HepG2 (cell line): ENCODE data around the gene PHRF1. TPM values are rescaled to one million over a fixed set of nuclear protein-coding genes. Genes with fewer than 3 reads are reported as not detected.

Experiments used
- FOXA1 ChIP-seq, 2 experiments: fragments of 450-650 bp in 1 of 2; sonication (generic) in 1 of 2; formaldehyde crosslinking in 1 of 2; IDR thresholded peaks; 2 replicates each; pipeline versions ENCODE4 v1.4.0 to v1.6.1; 2016 to 2020; ENCODE audit warnings: missing genetic modification reagents in 1 of 2
- JUND ChIP-seq: sonication (generic); formaldehyde crosslinking; IDR thresholded peaks from 2 replicates; pipeline ENCODE4 v1.8.0; 2022; ENCODE audit warnings: mild to moderate bottlenecking, missing genetic modification reagents
- PRPF4 ChIP-seq: fragments of 200-400 bp; formaldehyde crosslinking; IDR thresholded peaks from 2 replicates; pipeline ENCODE4 v1.6.1; 2016; ENCODE audit warnings: low read length, low read depth; ENCODE audit not compliant: poor library complexity, severe bottlenecking
- SMAD9 ChIP-seq: sonication (generic); formaldehyde crosslinking; IDR thresholded peaks from 2 replicates; pipeline ENCODE4 v1.5.1; 2020; ENCODE audit warnings: mild to moderate bottlenecking, missing genetic modification reagents
- SMARCC2 ChIP-seq: fragments of 450-650 bp; IDR thresholded peaks from 2 replicates; pipeline ENCODE4 v1.6.1; 2017; ENCODE audit warnings: antibody characterized with exemption, mild to moderate bottlenecking
- U2AF2 ChIP-seq: fragments of 200-400 bp; formaldehyde crosslinking; IDR thresholded peaks from 2 replicates; pipeline ENCODE4 v1.6.1; 2017; ENCODE audit warnings: low read depth, mild to moderate bottlenecking, low read length
- ZBTB7A ChIP-seq: sonication (generic); formaldehyde crosslinking; IDR thresholded peaks from 2 replicates; pipeline ENCODE4 v1.8.0; 2022; ENCODE audit warnings: mild to moderate bottlenecking, missing genetic modification reagents
- ZMYM3 ChIP-seq: sonication (generic); formaldehyde crosslinking; IDR thresholded peaks from 2 replicates; pipeline ENCODE4 v1.5.1; 2020; ENCODE audit warnings: mild to moderate bottlenecking, missing genetic modification reagents
- ZNF274 ChIP-seq: sonication (generic); formaldehyde crosslinking; IDR thresholded peaks from 2 replicates; pipeline ENCODE4 v1.5.1; 2020; ENCODE audit warnings: mild to moderate bottlenecking, missing genetic modification reagents
- ZNF282 ChIP-seq: fragments of 450-650 bp; IDR thresholded peaks from 2 replicates; pipeline ENCODE4 v1.6.1; 2018; ENCODE audit not compliant: partially characterized antibody
- ZNF383 ChIP-seq: sonication (generic); formaldehyde crosslinking; IDR thresholded peaks from 2 replicates; pipeline ENCODE4 v1.4.0; 2020; ENCODE audit warnings: missing genetic modification reagents, mild to moderate bottlenecking, borderline replicate concordance
- polyA plus RNA-seq, 8 experiments: library from polyadenylated mRNA; depleted of rRNA in 3 of 8; stranded (reverse) in 7 of 8; unstranded in 1 of 8; fragments of >200 nt; fragmentation: Illumina TruSeq in 4 of 8; extraction: Trizol in 4 of 8; gene quantifications; 2 replicates each; pipeline versions ENCODE4 v1.2.1 to v1.2.3, GENCODE V29; 2011 to 2016; ENCODE audit warnings: low read depth in 4 of 8, missing spikeins in 1 of 8, mixed read lengths in 1 of 8; ENCODE audit not compliant: insufficient read depth in 1 of 8
- total RNA-seq, 5 experiments: library from RNA; depleted of rRNA; stranded (reverse); fragments of >200 nt; fragmentation: Illumina TruSeq; extraction: Trizol; gene quantifications; 2 replicates each; pipeline ENCODE4 v1.2.3, GENCODE V29; 2016; ENCODE audit warnings: low read depth in 1 of 5
- TF ChIP-seq, protein P1 (sequence below): sonication (generic); formaldehyde crosslinking; IDR thresholded peaks from 2 replicates; pipeline ENCODE4 v1.4.0; 2020; ENCODE audit warnings: missing genetic modification reagents
- TF ChIP-seq, protein P2 (sequence below): IDR thresholded peaks from 2 replicates; pipeline ENCODE4 v1.4.0; 2020; ENCODE audit warnings: mild to moderate bottlenecking, missing genetic modification reagents
- TF ChIP-seq, protein P3 (sequence below): sonication (generic); formaldehyde crosslinking; IDR thresholded peaks from 2 replicates; pipeline ENCODE4 v1.8.0; 2022; ENCODE audit warnings: mild to moderate bottlenecking, missing genetic modification reagents; ENCODE audit not compliant: insufficient replicate concordance
- TF ChIP-seq, protein P4 (sequence below): sonication (generic); formaldehyde crosslinking; IDR thresholded peaks from 2 replicates; pipeline ENCODE4 v1.5.1; 2020; ENCODE audit warnings: missing genetic modification reagents, mild to moderate bottlenecking, borderline replicate concordance
- TF ChIP-seq, protein P5 (sequence below): sonication (generic); formaldehyde crosslinking; IDR thresholded peaks from 2 replicates; pipeline ENCODE4 v1.8.1; 2023; ENCODE audit warnings: mild to moderate bottlenecking, inconsistent platforms, moderate library complexity, missing genetic modification reagents, borderline replicate concordance

The PHRF1 gene
- total and polyA plus RNA-seq, 2 of the 13 experiments (the other 11 are each of a cell fraction or from before 2014, with no cell fraction given): 8.2 to 16.7 TPM

DNA sequence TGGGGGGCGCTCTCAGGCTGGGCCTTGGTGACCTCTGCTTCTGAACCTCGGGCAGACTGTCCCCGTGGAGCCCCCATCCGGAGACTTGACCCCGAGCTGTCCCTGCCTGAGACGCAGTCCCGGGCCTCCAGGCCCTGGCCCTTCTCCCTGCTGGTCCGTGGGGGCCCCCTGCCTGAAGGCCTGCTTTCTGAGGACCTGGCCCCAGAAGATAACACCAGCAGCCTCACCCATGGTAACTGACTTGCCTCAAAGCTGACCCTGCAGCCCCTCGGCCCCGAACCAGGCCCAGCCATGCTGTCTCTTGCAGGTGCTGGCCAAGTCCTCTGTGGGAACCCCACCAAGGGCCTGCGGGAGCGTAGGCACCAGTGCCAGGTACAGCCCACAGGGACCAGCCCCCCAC lies 24.7 kb upstream of the PHRF1 start (continued):
- TF ChIP-seq, protein P1, sequence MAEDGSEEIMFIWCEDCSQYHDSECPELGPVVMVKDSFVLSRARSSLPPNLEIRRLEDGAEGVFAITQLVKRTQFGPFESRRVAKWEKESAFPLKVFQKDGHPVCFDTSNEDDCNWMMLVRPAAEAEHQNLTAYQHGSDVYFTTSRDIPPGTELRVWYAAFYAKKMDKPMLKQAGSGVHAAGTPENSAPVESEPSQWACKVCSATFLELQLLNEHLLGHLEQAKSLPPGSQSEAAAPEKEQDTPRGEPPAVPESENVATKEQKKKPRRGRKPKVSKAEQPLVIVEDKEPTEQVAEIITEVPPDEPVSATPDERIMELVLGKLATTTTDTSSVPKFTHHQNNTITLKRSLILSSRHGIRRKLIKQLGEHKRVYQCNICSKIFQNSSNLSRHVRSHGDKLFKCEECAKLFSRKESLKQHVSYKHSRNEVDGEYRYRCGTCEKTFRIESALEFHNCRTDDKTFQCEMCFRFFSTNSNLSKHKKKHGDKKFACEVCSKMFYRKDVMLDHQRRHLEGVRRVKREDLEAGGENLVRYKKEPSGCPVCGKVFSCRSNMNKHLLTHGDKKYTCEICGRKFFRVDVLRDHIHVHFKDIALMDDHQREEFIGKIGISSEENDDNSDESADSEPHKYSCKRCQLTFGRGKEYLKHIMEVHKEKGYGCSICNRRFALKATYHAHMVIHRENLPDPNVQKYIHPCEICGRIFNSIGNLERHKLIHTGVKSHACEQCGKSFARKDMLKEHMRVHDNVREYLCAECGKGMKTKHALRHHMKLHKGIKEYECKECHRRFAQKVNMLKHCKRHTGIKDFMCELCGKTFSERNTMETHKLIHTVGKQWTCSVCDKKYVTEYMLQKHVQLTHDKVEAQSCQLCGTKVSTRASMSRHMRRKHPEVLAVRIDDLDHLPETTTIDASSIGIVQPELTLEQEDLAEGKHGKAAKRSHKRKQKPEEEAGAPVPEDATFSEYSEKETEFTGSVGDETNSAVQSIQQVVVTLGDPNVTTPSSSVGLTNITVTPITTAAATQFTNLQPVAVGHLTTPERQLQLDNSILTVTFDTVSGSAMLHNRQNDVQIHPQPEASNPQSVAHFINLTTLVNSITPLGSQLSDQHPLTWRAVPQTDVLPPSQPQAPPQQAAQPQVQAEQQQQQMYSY (CRISPR knock-in tag): no peak
- no peak for TF ChIP-seq SMARCC2
- TF ChIP-seq, protein P2, sequence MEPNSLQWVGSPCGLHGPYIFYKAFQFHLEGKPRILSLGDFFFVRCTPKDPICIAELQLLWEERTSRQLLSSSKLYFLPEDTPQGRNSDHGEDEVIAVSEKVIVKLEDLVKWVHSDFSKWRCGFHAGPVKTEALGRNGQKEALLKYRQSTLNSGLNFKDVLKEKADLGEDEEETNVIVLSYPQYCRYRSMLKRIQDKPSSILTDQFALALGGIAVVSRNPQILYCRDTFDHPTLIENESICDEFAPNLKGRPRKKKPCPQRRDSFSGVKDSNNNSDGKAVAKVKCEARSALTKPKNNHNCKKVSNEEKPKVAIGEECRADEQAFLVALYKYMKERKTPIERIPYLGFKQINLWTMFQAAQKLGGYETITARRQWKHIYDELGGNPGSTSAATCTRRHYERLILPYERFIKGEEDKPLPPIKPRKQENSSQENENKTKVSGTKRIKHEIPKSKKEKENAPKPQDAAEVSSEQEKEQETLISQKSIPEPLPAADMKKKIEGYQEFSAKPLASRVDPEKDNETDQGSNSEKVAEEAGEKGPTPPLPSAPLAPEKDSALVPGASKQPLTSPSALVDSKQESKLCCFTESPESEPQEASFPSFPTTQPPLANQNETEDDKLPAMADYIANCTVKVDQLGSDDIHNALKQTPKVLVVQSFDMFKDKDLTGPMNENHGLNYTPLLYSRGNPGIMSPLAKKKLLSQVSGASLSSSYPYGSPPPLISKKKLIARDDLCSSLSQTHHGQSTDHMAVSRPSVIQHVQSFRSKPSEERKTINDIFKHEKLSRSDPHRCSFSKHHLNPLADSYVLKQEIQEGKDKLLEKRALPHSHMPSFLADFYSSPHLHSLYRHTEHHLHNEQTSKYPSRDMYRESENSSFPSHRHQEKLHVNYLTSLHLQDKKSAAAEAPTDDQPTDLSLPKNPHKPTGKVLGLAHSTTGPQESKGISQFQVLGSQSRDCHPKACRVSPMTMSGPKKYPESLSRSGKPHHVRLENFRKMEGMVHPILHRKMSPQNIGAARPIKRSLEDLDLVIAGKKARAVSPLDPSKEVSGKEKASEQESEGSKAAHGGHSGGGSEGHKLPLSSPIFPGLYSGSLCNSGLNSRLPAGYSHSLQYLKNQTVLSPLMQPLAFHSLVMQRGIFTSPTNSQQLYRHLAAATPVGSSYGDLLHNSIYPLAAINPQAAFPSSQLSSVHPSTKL (CRISPR knock-in tag): no peak
- TF ChIP-seq, protein P3, sequence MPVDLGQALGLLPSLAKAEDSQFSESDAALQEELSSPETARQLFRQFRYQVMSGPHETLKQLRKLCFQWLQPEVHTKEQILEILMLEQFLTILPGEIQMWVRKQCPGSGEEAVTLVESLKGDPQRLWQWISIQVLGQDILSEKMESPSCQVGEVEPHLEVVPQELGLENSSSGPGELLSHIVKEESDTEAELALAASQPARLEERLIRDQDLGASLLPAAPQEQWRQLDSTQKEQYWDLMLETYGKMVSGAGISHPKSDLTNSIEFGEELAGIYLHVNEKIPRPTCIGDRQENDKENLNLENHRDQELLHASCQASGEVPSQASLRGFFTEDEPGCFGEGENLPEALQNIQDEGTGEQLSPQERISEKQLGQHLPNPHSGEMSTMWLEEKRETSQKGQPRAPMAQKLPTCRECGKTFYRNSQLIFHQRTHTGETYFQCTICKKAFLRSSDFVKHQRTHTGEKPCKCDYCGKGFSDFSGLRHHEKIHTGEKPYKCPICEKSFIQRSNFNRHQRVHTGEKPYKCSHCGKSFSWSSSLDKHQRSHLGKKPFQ (CRISPR knock-in tag): no peak
- TF ChIP-seq, protein P4, sequence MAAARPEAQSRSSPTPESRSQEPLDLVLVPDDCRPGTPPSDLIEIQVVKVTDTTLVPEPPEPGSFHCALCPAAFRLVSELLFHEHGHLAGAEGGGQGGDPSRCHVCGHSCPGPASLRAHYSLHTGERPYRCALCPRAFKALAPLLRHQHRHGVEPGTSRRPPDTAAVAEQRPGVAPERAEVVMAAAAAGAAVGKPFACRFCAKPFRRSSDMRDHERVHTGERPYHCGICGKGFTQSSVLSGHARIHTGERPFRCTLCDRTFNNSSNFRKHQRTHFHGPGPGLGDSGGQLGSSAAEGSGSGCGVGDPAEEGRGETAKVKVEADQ (CRISPR knock-in tag): no peak
- no peak for TF ChIP-seq PRPF4
- TF ChIP-seq, protein P5, sequence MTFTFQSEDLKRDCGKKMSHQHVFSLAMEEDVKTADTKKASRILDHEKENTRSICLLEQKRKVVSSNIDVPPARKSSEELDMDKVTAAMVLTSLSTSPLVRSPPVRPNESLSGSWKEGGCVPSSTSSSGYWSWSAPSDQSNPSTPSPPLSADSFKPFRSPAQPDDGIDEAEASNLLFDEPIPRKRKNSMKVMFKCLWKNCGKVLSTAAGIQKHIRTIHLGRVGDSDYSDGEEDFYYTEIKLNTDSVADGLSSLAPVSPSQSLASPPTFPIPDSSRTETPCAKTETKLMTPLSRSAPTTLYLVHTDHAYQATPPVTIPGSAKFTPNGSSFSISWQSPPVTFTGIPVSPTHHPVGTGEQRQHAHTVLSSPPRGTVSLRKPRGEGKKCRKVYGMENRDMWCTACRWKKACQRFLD: no peak
- TF ChIP-seq ZNF274 (CRISPR knock-in tag): 0 out of 2 replicates have a peak, but pooled peaks have one; percentile 21
- 0 out of 2 replicates have a peak, but pooled peaks have one; percentile 31 for TF ChIP-seq SMAD9 (CRISPR knock-in tag)
- no peak for TF ChIP-seq ZNF282
- TF ChIP-seq FOXA1 (IDR thresholded peaks at IDR 0.05): no peak
- 0 out of 2 replicates have a peak, but pooled peaks have one; percentile 23 for TF ChIP-seq FOXA1 (CRISPR knock-in tag; IDR thresholded peaks at IDR 0.05)
- no peak for TF ChIP-seq U2AF2
- TF ChIP-seq ZNF383 (CRISPR knock-in tag): no peak
- no peak for TF ChIP-seq ZBTB7A (CRISPR knock-in tag)
- no peak for TF ChIP-seq JUND (CRISPR knock-in tag)
- no peak for TF ChIP-seq ZMYM3 (CRISPR knock-in tag)
